HG03064 (cell line): ENCODE results near the gene STAC3.
A peak's percentile ranks its signal among the peaks of the same experiment; 100 is the strongest.
"Not testable (repeated sequence)": the region's sequence is repeated elsewhere in the genome, so short reads cannot be mapped to it uniquely, and the experiment has no call there.

Experiments
- ATAC-seq: cut with Tn5 transposase; IDR thresholded peaks from one replicate; pipeline ENCODE4 v1.9.1; 2021; ENCODE audit warnings: low read depth; ENCODE audit not compliant: unreplicated experiment

The STAC3 gene

DNA sequence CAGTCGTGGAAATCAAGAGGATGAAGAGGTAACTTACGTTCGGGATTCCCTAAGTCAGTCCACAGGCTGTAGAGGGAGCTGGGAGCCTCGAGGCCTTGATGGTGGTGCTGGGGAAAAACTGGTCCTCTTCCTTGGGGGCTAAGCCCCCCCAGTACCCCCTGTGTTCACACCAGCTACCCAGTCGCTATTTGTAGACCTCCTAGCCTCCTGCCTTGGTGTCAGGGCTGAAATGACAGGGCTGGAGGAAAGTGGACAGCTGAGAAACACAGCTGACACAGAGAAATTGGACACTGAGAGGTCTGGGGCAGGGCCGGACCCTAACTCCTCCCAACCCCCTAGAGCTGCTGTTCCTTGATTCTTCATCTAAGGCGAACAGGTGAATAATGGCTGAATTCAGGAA, at the start of gene STAC3:
Gene STAC3, minus strand, starts transcription at position 232 of the 400 bp plus-strand sequence. CDS start 1,551 bp downstream, outside the sequence.
- no peak for ATAC-seq

DNA sequence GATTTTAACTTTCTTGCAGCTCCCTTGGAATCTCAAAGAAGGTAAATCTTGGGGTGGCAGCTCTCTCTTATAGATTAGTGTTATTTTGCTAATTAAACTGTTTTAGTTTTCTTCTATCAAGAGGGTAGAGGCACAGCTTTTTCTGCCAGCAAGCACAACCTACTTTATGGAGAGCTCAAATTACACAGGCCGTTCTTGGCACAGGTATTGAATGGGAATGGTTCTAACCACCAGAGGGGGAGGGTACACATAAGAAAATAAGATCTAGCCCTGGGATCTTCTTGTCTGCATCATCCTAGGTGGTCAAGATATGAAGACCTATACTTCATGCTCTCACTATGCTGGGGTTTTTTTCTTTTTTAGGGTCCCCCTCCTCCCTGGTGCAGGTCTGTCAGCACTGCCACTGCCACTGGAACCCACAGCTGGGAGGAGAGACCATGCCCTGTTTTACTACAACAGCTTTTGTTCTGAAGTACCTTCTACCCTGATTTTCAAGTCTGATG, 48.6 kb upstream of the STAC3 start:
- ATAC-seq = no peak

DNA sequence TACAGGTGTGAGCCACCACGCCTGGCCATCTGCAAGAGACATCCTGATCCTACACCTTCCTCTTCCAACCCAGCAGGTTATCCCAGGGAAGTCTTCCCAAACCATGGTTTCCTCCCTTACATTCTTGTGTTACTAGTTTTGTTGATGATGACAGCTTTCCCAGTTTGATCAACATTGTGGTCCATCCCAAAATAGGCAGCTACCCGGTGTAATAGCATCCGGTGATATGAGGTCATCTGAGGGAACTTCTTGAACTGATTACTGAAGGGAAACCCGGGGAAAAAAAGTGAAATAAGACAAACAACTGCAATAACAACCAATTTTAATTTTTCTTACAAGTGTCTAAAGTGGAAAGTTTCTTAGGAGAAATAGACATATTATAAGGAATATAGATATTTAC, 45.3 kb upstream of the STAC3 start:
- ATAC-seq = no peak

DNA sequence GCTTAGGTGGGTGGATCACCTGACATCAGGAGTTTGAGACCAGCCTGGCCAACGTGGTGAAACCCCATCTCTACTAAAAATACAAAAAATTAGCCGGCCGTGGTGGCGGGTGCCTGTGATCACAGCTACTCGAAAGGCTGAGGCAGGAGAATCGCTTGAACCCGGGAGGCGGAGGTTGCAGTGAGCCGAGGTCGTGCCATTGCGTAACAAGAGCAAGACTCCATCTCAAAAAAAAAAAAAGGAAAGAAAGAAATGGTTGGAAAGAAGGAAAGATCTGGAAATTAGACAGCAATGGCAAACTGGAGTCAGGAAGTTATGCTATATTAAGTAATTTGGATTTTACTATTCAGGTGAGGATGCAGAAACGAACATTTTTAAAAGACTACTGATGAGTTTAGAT, 31.1 kb upstream of the STAC3 start:
- not testable (repeated sequence) for ATAC-seq

DNA sequence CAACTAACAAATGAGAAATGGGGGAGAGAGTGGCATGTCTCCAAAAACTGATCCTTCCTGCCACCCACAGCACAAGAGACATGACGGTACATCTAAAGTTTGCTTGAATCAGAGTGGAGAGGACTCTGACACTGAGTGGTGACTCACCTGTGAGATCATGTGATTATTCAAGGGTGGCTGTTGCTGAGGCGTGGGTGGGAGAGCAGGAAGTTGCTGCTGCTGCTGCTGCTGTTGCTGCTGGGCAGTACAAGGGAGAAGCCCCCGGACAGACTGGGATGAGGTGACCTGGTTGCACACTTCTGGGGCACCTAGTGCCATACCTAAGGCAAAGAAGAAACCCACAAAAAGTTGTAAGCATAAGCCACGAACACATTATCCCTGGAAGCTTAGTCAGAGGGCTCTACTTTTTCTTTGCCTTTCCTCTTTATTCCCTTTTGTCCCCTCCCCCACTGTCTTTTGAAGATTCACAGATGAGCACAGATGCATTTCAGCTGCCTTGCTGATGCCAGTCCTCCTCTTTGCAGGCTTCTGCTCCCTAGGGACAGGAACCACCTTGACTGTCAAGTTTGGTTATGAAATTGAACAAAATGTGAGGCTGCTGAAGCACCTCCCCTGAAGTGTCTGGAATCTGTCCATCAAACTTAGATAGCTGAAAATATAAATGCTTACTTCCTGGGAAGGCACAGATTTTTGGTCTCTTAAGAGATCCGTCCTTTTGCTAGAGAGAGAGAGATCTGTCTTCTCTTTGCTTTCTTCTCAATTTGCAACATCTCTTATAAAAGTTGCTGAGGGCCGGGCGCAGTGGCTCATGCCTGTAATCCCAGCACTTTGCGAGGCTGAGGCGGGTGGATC, 29.4 kb upstream of the STAC3 start:
- peak; percentile 88 for ATAC-seq

DNA sequence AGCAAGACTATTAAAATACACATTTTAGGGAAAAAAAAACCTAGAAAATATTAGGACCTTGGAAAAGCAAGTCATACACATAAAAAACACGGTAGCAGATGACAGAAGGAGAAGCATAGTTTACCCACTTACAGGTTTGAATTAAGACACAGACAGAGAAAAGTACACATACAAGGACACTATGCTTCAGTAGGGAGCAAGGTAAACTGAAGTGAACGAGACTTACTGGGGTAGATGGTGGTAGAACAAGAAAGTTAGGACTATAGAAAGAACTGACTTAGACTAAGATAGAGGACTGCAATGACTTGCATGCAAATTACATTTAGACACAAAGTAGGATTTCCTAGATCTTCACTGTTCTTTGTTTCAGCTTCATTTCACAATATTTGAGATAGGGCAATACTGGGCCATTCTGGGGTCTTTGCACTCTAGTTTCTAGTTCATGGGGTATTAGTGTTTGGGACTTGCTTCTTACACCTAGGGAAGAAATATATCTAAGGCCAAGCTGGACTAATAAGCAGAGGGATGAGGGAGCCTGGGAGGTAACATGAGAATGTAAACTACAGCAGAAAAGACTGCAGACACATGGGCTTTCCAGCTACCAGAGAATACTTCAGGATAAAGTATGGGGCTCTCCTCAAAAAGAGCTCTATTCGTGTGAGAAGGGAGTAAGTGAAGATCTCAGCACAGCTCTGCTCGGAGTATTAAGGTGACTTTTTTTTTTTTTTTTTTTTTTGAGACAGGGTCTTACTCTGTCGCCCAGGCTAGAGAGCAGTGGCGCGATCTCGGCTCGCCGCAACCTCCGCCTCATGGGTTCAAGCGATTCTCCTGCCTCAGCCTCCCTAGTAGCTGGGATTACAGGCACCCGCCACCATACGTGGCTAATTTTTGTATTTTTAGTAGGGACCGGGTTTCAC, 27.7 kb upstream of the STAC3 start:
- no peak for ATAC-seq

DNA sequence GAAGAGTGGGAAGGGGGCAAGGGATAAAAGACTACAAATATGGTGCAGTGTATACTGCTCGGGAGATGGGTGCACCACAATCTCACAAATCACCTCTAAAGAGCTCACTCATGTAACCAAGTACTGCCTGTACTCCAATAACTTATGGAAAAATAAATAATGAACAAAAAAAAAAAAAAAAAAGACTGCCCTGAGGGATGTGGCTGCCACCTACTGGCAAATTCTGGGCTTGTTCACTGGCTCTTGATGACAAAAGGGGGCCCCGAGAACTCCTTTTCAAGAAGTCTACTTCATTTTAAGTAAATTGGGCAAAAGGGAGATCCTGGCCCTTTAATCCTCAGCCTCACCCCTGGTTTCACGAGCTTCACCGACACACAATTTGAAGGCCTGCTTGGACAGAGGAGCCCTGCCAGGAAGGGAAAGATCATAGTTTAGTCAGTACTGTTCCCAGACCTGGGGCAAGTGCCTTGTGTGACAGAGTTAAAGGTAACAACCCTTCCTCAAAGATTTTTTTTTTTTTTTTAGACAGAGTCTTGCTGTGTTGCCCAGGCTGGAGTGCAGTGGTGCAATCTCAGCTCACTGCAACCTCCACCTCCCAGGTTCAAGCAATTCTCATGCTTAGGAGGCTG, 26.1 kb upstream of the STAC3 start:
- no peak for ATAC-seq

DNA sequence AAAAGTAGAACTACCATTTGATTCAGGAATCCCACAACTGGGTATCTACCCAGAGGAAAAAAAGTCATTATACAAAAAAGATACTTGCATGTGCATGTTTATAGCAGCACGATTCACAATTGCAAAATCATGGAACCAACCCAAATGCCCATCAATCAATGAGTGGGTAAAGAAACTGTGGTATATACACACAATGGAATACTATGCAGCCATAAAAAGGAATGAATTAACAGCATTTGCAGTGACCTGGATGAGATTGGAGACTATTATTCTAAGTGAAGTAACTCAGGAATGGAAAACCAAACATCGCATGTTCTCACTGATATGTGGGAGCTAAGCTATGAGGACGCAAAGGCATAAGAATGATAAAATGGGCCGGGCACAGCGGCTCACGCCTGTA, 25.2 kb upstream of the STAC3 start:
- not testable (repeated sequence) for ATAC-seq

DNA sequence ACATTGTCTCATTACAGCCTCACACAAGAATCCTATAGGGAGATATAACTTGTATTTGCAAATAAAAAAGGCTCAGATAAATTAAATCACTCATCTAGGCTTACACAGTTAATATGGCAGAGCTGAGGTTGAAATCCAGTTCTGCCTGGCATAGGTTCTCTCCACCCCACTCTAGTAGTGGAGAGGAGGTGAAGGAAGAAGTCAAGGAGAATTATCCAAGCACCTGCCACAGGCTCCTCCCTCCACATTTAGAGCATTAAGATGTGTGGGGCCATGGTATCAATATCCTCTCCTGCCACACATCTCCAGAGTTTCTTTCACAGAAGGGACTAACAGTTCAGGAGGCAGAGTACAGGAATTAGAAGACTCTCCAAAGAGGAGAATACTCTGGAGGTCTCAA, 22.5 kb upstream of the STAC3 start:
- ATAC-seq = no peak

DNA sequence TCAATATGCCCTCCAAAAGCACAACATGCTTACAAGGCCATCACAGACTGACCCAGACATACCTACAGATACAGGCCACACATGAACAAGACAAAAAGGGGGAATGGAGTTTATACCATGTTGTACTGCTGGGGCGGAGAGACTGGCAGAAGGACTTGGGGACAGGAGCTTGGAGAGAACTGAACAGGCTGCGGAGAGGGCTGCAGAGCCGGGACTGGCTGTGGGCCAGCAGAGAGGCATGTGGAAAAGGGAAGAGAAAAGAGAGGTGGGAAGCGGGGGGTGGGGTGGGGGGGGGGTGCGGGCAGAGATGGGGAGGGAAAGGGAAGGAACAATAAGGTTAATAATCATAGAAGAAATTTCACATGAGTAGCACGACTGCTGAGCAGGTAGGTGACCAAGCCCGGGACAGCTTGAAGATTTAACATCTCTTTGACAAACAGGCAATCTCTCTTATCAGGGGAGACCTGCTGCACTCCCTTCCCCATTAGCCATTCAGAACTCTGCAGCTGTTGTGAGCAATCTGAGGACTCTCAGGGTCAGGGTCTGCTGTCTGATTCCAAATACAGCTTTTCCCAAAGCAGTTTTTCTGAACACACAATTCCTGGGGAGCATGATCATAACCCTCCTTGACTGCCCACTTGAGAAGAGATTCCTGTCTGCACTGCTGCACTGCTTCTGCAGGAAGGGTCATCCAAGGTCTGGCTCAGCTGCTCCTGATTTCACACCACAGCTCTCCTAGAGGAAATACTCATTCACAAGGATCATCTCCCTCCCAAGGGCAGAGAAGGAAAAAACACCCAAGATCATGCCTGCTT, 21.6 kb upstream of the STAC3 start:
- ATAC-seq = no peak

DNA sequence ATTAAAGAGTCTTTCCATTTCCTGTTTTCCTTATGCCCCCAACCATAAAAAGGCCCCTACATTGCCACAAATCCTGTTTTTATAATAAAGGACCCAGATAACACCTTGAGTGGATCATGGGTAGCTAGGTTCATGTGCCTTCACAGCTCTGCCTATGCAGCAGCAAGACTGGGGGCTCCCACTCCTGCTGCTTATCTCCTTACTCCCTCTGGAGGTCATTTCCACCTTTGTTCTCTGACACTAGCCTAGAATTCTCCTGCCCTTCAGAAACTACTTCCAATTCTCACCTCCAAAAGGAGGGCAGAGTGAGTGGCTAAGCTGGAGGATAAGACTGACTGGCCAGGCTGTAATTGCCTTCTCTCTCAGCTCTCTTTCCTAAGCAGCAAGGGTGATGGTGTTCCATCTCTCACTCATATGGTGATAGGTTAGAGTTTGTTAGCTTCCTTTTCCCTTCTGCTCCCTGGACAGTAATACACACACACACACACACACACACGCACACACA, 20.0 kb upstream of the STAC3 start:
- no peak for ATAC-seq

DNA sequence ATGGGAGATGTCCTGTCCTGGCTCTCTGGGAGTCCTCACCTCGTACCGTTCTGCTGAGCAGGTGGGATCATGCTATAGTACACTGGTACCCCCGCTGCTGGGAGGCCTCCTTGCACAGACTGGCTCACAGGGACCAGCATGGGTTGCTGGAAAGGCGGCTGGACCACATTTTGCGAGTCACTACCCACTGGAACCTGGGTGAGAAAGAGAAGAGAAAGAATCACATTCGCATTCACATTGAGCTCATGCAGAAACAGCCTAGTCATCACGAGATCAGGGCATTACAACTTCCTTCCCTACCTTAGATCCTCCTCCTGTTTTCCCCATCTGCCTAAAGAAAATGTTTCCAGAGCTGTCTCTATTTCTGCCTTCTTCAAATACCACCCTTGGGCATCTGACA, 17.3 kb upstream of the STAC3 start:
- no peak for ATAC-seq

DNA sequence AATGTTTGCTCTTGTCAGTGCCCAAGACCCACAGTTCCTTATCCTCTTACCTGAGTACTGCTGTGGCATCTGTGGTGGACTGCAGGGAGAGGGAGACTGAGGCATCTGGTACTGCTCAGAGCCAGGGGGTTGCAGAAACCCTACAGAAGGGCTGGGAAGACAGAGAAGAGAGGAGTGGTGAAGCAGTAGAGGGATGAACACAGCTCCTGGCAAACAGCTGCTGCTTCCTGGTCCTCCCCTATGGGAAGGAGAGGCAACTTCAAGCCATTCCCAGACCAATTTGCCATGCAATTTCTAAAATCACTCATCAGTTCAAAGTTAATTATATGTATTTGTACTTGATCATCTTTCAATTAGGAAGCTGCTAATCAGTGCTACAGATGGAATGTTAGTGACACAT, 15.7 kb upstream of the STAC3 start:
- ATAC-seq = no peak

DNA sequence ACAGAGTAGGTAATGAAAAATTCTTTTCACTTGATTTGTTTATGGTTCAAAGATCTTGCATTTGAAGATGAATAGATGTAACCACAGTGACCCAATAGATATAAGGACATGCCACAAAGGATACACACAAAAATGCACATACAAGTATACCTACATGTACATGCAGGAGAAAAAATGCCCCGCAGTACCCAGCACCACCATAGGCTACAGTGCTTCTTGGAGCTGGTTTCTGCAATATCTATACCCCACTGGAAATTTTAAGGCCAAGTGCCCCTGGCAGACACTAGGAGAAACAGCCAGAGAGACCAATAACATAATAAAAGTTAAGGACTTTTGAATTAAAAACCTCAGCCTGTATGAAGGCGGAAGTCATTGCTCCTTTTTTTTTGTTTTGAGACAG, 12.1 kb upstream of the STAC3 start:
- ATAC-seq = no peak

DNA sequence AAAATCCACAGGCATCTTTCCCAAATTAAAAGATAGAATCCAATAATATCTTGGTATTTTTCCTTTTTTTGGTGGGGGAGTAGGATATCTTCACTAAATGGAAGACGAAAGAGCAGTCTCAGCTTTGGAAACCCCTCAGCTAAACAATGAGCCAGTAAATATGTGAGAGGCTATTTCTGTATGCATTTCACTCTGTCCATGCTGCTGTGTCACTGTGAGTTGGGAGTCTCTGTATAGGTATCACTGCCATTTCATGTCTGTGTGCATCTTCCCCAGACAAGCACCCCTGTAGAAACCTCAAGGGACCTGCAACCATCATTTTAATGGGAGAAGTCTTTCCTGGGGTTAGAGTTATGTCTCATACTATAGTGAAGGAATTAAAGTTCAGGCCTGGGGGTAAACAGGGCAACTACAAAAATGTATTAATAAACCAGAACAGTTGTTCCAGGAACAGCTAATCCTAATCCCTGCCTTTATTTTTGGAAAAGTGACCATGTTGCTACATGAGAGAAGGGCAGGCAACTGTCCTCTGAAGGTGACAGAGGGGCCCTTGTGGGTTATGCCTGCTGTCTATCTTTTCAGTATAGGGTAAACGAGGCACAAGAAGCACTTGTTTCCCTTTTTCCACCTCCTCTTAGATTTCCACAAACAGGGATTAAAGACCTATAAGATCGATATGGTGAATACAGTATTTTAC, 11.3 kb upstream of the STAC3 start:
- no peak for ATAC-seq

DNA sequence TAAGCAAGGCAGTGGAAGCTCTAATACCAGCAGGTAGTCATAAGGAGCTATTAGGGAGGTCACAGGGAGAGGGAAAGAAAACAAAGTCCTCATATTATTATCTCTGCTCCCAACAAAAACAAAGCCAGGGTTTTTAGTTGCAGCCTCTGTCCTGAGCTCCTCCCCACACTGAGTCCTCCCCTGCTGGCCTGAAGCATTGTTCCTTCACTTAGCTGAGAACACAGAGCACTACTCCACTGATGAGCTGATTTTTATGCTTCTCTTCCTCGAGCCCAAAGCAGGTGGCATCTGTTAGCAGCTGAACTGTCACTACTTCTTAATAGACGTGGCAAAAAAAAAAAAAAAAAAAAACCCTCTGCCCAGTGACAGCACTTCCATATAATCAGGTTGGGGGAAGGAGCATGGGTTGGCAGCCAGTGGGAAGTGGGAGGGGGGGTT, 10.5 kb upstream of the STAC3 start:
- ATAC-seq = no peak

DNA sequence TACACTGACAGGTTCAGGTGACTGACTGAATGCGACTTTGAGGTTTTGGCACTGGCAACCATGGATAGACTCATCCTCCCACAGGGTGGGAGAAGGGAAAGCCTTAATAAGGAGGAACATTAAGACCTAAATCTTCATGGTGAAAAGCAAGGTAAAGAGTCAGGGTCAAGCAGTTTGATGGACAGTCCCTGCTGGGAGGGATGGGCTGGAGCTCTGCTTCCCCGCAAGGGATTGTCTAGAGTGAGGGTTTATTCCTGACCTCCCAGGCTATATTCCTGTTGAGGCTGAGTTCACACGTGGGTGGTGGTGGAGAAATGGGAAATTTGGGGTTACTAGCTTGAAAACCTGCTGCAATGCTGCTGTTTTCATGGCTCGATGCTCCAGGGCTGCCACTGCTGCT, 9.4 kb upstream of the STAC3 start:
- ATAC-seq = no peak

DNA sequence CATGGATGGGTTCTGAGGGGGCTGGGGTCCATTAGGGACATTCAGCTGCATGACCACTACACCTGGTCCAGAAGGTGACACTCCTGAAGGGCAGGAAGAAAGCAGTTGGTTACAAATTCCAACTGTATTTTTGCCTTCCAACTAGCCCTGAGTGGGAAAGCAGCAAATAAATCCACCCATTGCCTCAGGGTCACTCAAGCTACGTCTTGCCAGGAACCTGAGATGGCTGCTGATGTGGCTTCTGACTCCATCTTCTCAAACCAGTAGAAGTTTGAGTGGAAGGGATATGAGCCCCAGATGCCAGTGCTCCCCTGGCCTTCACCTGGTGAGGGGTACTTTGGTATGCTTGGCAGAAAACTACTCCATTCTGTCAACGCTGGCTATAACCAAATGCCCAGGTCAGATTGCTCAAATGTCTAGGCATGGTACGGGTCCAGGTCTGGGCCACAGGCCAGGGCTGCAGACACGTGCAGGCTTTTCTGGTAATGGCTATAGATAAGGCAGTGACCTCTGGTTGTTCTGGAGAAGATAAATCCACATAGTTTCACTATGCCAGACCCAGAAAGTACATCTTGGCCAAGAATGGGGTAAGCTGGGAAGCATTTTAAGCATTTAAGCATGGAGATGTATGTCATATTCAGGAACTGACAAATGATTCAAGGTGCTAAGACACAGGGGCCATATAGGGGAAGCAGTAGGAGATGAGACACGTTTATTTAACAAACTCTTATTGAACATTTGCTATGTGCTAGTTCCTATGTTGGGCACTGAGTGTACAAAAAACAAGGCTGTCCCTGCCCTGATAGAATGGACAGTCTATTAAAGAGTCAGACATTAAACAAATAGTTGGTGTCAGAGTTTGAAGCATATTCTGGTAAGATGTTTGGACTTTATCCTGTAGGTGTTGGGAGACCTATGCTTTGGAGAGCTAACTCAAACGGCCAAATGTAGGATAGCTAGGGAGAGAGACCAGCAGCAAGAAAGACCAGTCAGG, 8.3 kb upstream of the STAC3 start:
- no peak for ATAC-seq
